ENCODE data around the gene CACNA1G.

DNA sequence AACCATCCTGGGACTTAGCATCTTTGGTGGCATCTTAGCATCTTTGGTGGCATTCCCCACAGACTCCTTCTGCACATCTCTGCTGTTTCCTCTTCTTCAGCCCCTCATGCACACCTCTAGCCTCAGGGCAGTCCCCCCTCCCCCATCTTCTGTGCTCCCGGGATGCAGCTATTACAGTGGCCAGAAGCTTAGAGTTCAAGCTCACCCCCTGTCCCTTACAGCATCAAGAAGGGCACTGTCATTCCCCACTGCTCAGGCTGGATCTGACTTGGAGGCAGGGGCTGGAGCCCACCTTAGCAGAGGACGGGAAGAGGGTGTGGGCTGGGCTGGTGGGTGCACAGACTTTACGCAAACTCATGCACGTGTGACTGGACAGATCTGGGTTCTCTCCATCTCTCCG lies 27.3 kb upstream of the CACNA1G start:
- TF ChIP-seq, protein P1, sequence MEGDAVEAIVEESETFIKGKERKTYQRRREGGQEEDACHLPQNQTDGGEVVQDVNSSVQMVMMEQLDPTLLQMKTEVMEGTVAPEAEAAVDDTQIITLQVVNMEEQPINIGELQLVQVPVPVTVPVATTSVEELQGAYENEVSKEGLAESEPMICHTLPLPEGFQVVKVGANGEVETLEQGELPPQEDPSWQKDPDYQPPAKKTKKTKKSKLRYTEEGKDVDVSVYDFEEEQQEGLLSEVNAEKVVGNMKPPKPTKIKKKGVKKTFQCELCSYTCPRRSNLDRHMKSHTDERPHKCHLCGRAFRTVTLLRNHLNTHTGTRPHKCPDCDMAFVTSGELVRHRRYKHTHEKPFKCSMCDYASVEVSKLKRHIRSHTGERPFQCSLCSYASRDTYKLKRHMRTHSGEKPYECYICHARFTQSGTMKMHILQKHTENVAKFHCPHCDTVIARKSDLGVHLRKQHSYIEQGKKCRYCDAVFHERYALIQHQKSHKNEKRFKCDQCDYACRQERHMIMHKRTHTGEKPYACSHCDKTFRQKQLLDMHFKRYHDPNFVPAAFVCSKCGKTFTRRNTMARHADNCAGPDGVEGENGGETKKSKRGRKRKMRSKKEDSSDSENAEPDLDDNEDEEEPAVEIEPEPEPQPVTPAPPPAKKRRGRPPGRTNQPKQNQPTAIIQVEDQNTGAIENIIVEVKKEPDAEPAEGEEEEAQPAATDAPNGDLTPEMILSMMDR (IDR thresholded peaks at IDR 0.05): no peak
- no peak for TF ChIP-seq POLR2AphosphoS5 (IDR thresholded peaks at IDR 0.05)

Data from gastroesophageal sphincter (tissue), 3 donors.